NCI-H2196 treated with DMSO at 0.1 percent for 48 hours (cell line): ENCODE data around the gene GLCE.
"Not testable (repeated sequence)": the region's sequence is repeated elsewhere in the genome, so short reads cannot be mapped to it uniquely, and the experiment has no call there.

Experiments used
- DNase-seq: peaks from one replicate; lab custom pipeline; 2025; ENCODE audit not compliant: unreplicated experiment; lab: John Stamatoyannopoulos, UW

GLCE gene

DNA sequence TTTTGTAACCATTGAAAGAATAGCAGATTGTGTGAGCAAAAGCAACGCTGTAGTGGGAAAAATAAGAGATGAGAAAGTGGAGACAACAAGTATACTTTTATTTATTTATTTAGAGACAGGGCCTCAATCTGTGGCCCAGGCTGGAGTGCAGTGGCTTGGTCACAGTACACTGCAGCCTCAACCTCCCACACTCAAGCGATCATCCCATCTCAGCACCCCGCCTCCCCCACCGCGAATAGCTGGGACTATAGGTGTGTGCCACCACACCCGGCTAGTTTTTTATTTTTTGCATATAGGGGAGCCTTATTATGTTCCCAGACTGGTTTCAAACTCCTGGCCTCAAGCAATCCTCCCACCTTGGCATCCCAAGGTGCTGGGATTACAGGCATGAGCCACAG is 1.6 kb upstream of the GLCE start:
- no peak for DNase-seq

DNA sequence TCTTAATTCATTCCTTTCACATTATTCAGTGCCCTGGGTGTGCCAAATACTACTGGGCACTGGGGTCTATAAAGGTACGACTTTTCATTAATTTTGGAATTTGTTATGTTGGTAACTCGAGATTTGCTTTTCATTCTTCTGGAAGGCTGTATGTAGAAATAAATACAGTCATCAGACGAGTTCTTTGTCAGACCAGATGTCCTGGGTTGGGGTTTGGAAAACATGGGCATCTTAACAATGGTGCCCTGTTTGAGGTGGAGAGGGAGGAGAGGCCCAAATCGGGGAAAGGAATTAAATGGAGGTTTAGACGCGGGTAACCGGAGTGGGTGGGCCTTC is 662 bp upstream of the GLCE start:
- no peak for DNase-seq

DNA sequence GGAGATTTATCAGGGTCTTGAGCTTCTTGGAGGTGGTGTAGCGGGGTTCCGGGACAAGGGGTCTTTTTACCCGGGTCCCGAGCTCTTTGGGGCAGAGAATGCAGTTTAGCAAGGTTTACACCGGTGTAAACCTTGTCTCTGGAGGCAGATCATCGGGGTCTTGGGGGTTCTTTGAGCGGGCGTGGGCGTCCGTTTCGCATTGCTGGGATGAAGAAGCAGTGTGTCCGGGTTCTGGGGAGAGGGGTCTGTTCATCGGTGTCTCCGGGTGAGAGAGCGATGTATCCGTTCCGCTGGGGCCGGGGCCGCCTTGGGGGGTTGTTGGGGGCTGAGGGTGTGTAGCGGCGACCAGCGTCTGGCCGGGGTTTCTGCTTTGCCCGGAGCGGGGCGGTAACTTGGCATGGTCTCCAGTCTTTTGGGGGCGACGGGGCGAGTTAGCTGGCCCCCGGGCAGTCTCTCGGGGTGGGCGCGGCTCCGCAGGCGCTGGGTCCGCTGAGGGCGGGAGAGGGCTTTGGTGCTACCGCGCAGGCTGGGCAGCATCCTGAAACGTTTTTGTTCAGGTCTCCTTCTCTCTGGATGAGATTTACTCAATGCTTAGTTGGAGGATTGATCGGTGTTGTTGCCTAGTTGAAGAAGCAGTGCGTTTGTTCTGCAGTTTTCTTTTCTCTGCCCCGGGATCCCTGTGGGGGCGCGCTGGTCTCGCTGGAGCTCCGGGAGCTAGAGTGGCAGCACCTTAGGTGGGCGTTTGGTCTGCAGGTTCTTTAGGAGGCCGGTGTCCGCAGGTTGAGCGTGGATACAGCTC is 843 bp downstream of the GLCE start:
- no peak for DNase-seq

DNA sequence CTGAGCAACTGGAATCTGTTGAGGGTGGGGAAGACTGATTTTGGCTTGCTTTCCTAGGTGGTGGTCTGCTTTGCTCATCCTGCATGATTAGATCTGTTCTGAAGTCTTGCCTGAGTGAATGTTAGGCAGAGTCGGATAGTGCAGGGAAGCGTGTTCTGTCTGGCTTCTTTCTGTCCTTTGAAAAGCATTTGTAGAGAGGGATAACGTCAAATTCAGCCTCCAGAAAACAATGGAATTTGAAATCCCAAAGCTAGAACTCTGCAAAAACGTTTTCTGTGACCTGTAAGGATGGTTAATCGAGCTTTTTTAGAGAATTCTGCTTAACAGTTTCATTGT is 1.4 kb downstream of the GLCE start:
- no peak for DNase-seq

DNA sequence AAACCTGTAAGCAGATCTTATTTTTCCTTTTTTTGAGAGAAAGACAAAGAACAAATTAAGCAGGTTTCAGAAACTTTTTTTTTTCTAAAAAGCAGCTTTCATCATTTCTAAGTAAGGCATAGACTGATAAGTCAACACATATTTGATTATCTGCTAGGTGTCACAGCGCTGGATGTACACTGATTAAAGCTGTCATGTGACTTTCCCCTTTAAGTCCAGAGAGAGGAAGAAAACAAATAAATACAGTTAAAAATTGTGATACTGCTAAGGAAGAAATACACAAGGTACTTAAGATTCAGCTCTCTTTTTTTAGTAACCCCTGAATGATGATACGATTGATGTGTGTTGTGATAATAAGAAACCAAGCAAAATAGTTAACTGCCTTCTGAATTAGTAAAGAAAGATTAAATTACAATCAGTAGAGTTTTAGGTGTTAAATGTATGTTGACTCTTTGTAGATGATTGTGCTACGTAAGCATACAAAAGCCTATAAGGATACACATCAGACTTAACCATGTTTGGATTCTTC is 2.8 kb downstream of the GLCE start:
- no peak for DNase-seq

DNA sequence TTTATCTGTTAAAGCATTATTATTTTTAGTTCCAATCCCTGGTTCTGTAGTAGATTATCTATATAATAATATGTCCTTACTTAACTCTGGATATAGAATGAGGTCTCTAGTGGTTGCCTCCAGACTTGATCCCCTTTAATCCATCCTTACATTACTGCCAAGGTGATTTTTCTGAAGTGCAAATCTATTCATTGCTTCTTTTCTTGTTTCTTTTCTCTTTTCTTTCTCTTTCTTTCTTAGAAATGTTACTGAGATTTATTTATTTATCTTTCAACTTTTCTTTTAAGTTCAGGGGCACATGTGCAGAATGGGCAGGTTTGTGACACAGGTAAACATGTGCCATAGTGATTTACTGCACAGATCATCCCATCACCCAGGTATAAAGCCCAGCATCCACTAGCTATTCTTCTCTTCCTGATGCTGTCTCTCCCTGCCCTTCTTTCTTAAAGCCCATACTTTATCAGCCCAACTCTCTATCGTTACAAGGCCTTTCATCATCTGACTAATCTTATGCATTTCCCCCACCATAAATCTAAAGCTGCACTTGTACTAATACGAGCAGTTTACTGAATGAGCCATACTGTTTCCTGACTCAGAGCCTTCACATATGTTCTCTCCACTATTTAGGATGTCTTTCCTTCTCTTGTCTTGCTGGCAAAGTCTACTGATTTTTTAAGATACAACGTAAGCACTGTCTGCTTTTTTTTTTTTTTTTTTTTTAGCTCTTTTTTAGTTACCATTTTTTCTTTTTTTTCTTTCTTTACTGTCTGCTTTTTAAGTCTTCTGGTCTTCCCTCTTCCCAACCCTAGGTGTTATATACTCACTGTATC is 4.6 kb downstream of the GLCE start:
- DNase-seq: no peak

DNA sequence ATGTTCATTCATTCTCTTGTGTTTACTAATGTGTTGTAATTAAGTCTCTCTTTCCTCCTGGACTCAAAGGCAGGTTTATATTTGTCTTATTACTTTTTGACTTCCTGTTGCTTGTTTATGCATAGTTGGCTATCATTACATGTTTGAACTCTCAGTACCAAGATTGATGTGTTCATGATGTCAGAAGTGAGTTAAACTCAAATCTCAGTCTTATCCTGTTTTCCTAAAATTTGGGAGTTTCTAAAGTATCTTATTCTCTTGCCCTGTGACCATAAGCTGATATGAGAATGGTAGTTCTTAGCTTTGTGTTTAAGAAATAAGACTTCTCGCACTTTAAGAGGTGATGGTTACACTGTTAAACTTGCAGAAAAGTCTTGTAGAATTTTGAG is 5.2 kb downstream of the GLCE start:
- DNase-seq: no peak

DNA sequence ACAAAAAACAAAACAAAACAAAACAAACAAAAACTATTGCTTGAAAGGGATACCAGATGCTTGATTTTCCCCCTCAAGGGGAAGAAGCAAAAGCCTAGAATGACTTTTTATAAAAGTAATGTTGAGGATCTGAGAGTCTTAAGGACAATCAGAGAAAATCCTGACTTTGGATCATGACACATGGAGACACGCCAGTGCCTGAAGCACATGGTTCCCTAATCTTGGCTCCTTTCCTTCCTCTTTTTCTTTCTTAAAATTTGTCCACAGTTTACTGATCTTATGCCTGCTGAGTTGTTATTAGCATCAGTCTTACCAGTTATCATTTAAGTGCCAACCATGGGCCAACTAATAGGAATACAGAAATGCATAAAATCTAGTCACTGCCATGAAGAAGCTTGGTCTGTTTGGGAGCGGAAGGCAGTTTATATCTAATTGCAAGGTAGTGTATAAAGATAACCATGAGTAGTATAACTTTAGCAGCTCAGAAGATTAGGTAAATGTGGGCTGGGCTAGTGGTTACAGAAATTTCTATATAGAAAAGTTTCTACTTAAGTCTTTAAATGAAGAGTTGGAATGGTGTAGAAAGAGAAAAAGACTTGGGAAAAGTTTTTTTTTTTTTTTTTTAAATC is 6.9 kb downstream of the GLCE start:
- no peak for DNase-seq

DNA sequence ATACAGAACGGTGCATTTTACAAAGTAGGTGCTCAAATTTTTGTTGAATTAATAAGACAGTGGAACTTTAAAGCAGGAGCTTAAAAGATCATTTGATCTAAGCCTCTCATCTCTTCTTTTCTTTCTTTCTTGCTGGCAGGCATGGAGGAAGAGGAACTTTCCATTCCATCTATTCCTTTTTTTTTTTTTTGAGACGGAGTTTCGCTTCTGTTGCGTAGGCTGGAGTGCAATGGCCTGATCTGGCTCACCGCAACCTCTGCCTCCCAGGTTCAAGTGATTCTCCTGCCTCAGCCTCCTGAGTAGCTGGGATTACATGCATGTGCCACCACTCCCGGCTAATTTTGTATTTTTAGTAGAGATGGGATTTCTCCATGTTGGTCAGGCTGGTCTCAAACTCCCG is 7.9 kb downstream of the GLCE start:
- not testable (repeated sequence) for DNase-seq

DNA sequence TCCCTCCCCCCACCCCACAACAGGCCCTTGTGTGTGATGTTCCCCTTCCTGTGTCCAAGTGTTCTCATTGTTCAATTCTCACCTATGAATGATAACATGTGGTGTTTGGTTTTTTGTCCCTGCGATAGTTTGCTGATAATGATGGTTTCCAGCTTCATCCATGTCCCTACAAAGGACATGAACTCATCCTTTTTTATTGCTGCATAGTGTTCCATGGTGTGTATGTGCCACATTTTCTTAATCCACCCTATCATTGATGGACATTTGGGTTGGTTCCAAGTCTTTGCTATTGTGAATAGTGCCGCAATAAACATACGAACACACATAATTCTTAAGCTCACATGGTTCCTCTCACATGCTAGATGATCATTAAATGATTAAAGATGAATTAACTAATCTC is 9.1 kb downstream of the GLCE start:
- not testable (repeated sequence) for DNase-seq

DNA sequence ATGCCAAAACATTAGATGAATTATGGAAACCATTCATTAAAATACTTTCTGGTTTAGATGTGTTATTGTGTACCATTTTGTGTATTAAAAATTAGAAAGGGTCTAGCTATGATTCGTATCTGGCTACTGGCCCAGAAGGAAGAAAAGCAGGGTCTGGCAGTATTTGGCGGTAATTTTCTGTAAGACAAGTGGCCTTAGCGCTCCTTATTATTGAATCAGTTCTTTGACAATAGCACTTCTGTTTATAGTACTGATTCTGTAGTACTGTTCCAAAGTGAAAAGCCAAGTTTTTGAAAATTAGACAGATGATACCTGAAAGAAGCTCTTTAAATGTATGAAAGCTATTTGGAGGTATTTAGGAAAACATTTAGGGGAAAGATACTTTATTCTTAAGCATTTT is 10.2 kb downstream of the GLCE start:
- no peak for DNase-seq

DNA sequence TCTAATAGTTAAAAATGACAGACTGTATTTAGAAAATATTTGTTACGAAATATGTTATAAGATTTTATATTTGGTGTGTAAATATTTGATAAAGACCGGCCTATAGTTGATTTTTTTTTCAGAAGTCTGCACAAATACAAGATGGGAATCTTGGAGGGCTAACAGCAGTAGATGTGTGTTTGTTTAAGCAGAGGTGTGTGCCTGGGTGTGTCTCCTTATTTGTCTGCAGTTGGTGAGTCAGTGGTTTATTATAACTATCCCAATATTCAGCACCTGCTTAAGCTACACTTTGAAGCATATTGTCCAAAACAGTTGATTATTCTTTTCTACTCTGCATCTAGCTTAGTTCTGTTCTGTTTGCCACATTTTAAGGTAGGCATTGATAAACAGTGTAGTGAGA is 12.4 kb downstream of the GLCE start:
- no peak for DNase-seq

DNA sequence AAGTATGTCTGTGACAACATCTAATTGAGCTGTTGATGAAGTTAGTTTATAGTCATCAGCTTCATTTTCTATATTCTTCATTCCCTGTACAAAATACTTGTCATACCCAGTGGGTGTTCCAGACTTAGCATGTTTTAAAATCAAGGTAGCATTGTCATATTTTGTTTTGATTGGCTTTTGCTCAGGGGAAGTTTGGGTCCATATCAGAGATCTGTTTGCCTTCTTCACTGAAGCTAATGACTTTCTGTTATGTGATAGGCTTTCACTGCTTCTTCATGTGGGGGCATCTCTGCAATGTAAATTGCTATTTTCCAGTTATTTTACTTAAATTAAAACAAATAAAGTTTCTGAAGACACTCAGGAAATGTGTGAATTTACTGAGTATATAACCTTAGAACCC is 15.1 kb downstream of the GLCE start:
- DNase-seq: no peak

DNA sequence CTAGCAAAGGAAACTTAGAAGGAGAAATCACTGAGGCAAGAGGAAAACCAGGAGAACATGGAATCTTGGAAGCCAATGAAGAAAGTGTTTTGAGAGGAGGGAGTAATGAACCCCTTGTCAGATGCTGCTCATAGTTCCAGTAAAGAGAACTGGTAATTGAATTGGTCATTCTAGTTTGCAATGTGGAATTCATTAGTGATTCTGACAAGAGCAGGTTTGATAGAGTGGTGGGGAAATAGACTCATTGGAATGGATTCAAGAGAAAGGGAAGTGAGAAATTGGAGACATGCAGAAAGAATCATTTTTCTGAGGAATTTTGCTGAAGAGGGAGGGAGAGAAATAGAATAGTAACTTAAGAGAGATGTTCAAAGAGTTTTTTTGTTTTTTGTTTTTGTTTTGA is 21.0 kb downstream of the GLCE start:
- no peak for DNase-seq

DNA sequence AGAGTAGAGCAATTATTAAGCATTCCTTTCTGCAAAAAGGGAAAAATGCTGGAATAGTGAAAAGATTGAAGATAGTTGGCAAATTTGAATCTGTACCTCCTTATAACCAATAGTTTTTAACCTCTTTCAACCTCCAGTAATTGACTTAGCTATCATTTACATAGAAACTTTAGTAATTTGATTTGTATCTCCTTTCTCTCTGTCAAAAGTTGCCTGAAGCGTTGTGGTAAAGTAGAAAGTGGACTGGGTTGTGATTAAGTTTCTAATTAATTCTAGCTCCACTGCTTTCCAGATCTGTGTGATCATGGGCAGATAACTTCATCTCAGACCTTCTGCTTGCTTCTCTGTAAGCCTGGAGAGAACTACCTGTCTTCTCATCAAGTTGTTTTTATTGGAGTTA is 24.8 kb downstream of the GLCE start:
- DNase-seq: no peak

DNA sequence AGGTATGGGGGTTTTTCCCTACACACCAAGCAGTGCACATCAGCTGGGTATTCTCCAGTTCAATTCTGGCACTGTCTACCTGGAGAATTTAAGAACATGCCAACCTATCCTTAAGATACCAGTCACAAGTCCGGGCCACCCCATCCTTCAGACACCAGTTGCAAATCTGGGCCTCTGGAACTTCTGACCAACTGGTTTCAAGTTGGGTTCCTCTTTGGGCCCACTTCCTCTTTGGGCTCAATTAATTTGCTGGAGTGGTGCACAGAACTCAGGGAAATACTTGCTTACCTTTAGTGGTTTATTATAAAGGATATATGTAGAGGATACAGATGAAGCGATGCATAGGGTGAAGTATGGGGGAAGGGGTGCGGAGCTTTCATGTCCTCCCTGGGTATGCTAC is 25.3 kb downstream of the GLCE start:
- no peak for DNase-seq

DNA sequence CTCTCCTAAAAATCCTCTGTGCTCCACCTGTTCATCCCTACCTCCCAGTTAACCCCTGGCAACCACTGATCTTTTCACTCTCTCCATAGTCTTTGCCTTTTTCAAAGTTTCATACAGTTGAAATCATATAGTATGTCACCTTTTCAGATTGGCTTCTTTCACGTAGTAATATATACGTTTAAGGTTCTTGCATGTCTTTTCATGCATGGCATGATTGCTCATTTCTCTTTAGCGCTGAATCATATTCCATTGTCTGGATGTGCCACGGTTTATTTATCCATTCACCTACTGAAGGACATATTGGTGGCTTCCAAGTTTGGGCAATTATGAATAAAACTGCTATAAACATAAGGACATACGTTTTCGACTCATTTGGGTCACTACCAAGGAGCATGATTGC is 28.7 kb downstream of the GLCE start:
- DNase-seq: no peak

DNA sequence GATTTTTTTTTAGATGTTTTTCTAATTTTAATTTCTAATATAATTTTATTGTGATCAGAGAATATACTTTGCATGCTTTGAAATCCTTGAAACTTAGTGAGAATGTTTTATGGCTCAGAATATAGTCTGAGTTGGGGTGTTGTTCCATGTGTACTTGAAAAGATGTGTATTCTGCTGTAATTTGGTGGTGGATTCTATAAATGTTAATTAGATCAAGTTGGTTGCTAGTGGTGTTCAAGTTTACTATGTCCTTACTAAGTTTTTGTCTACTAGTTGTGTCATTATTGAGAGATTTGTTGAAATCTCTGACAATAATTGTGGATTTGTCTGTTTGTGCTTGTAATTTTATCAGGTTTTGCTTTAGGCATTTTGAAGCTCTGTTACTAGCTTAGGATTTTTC is 29.7 kb downstream of the GLCE start:
- no peak for DNase-seq

DNA sequence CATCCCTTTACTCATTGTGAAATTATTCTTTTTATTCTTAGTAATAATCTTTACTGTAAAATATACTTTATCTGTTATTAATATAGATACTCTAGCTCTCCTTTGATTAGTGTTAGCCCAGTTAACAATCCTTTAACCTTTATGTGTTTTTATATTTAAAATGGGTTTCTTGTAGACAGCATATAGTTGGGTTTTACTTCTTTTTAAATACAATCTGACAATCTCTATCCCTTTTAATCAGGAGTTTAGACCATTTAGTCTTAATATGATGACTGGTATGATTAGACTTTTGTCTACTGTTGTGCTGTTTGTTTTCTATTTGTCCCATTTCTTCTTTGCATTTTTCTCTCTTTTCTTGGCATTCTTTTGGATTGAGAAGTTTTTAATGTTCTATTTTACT is 30.1 kb downstream of the GLCE start:
- DNase-seq: no peak

DNA sequence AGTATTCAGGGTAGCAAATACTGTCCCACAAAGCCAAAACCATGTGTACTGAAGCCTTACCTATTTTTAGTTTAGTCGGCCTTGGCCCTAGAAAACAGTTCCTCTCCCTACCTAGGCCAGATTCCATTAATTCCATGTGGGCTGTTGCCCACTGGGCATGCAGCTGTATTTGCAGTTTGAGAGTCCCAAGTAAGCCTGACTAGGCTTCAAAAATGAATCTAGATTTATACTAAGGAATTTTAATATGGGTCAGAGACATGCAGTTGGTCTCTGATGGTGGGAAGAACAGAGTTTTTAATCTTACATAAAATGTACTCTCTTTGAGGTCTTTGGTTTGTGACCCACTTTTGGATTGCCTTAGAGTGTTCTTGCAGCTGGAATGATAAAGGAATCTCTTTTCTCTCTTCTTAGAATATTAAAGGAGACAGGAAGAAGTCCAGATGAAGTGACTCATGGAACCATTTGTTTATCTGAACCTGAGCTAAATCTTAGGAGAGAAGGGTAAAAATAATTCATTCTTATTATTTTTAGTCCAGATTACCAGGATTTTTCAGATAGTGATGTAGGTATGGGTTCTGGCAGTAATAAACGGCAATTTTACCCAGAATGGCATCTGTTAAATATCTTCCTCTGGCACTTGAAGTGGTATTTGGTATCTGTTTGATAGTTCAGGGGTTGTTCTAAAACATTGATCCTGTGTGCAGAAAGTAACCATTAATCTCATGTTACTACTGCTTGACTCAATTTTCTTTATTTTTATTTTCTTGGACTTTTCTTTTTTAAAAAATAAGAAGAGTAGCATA is 33.8 kb downstream of the GLCE start:
- no peak for DNase-seq

DNA sequence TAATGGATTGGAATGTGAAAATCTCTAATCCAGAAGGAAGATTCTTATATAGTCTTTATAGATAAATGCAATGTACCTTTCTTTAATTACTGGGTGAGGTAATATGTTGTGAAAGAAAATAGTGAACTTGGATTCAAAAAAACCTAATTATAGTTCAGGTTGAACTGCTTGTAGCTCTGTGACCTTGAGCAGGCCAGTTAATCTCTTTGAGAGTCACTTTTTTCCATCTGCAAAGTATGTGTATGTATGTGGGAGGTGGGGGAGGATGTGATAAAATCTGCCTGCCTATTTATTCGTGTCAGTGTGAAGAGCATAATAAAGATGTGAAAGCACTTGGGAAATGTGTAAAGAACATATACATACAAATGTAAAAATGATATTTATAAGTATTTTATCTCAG is 34.4 kb downstream of the GLCE start:
- no peak for DNase-seq
